H9 (cell line): Measurements from ENCODE around the gene RNF217. TPM values are rescaled to one million over a fixed set of nuclear protein-coding genes. Genes with fewer than 3 reads are reported as not detected.

Experiments
- DNase-seq: peaks from one replicate; pipeline ENCODE4 v3.0.0-alpha.2; 2017
- H2AFZ ChIP-seq: one replicate; pipeline ENCODE4 v1.6.1; 2013; ENCODE audit warnings: mild to moderate bottlenecking, low read length, control low read depth, moderate library complexity
- H2AK5ac ChIP-seq: 2 replicates; pipeline ENCODE4 v1.6.1; 2013; ENCODE audit warnings: low read length, control low read depth, mixed read lengths; ENCODE audit not compliant: insufficient read length
- H2BK120ac ChIP-seq: one replicate; pipeline ENCODE4 v1.6.1; 2013; ENCODE audit warnings: low read depth, mild to moderate bottlenecking, low read length, control low read depth, inconsistent platforms; ENCODE audit not compliant: poor library complexity, severe bottlenecking
- H2BK12ac ChIP-seq: 2 replicates; pipeline ENCODE4 v1.6.1; 2013; ENCODE audit warnings: low read length, control low read depth, mixed read lengths, low read depth; ENCODE audit not compliant: insufficient read length
- H2BK15ac ChIP-seq: 2 replicates; pipeline ENCODE4 v1.6.1; 2013; ENCODE audit warnings: low read depth, low read length, control low read depth
- H2BK20ac ChIP-seq: one replicate; pipeline ENCODE4 v1.6.1; 2013; ENCODE audit warnings: low read depth, mild to moderate bottlenecking, low read length, control low read depth, inconsistent platforms; ENCODE audit not compliant: poor library complexity, severe bottlenecking
- H2BK5ac ChIP-seq: 2 replicates; pipeline ENCODE4 v1.6.1; 2013; ENCODE audit warnings: low read length, control low read depth, mixed read lengths; ENCODE audit not compliant: insufficient read length
- H3K14ac ChIP-seq: 2 replicates; pipeline ENCODE4 v1.6.1; 2013; ENCODE audit warnings: low read length, control low read depth; ENCODE audit not compliant: insufficient read depth
- H3K18ac ChIP-seq: 2 replicates; pipeline ENCODE4 v1.6.1; 2013; ENCODE audit warnings: low read depth, mild to moderate bottlenecking, mixed read lengths, low read length, control low read depth; ENCODE audit not compliant: insufficient read length
- H3K23ac ChIP-seq: 2 replicates; pipeline ENCODE4 v1.6.1; 2013; ENCODE audit warnings: low read length, control low read depth, mixed read lengths, low read depth; ENCODE audit not compliant: insufficient read length
- H3K23me2 ChIP-seq: 2 replicates; pipeline ENCODE4 v1.6.1; 2013; ENCODE audit warnings: low read depth, mild to moderate bottlenecking, mixed read lengths, low read length, control low read depth; ENCODE audit not compliant: insufficient read length, poor library complexity, severe bottlenecking
- H3K27ac ChIP-seq: 2 replicates; pipeline ENCODE4 v1.5.1; 2013; ENCODE audit warnings: low read length, control low read depth, mixed read lengths, low read depth; ENCODE audit not compliant: insufficient read length
- H3K27me3 ChIP-seq: 2 replicates; pipeline ENCODE4 v1.6.1; 2013; ENCODE audit warnings: low read length, control low read depth, inconsistent platforms; ENCODE audit not compliant: insufficient read depth
- H3K4ac ChIP-seq: 2 replicates; pipeline ENCODE4 v1.6.1; 2013; ENCODE audit warnings: low read depth, mild to moderate bottlenecking, control low read depth, inconsistent platforms, low read length, moderate library complexity
- H3K4me1 ChIP-seq: 2 replicates; pipeline ENCODE4 v1.6.1; 2013; ENCODE audit warnings: low read length, control low read depth, inconsistent platforms; ENCODE audit not compliant: insufficient read depth
- H3K4me2 ChIP-seq: 2 replicates; pipeline ENCODE4 v1.6.1; 2013; ENCODE audit warnings: low read length, control low read depth, mixed read lengths; ENCODE audit not compliant: insufficient read length, insufficient read depth
- H3K56ac ChIP-seq: 2 replicates; pipeline ENCODE4 v1.6.1; 2013; ENCODE audit warnings: low read depth, mild to moderate bottlenecking, mixed read lengths, low read length, control low read depth; ENCODE audit not compliant: insufficient read length
- H3K79me1 ChIP-seq: 2 replicates; pipeline ENCODE4 v1.6.1; 2013; ENCODE audit warnings: low read depth, mild to moderate bottlenecking, moderate library complexity, low read length, control low read depth, inconsistent platforms; ENCODE audit not compliant: insufficient read depth, poor library complexity, severe bottlenecking
- H3K79me2 ChIP-seq: 2 replicates; pipeline ENCODE4 v1.6.1; 2013; ENCODE audit warnings: low read length, control low read depth, inconsistent platforms; ENCODE audit not compliant: insufficient read depth
- H3K9ac ChIP-seq: 2 replicates; pipeline ENCODE4 v1.6.1; 2013; ENCODE audit warnings: low read length, control low read depth, mixed read lengths; ENCODE audit not compliant: insufficient read length; ENCODE audit errors: extremely low read depth
- H3K9me3 ChIP-seq: one replicate; pipeline ENCODE4 v1.6.1; 2013; ENCODE audit warnings: low read depth, low read length, inconsistent platforms; ENCODE audit not compliant: control insufficient read depth
- H3T11ph ChIP-seq: one replicate; pipeline ENCODE4 v1.6.1; 2013; ENCODE audit warnings: mild to moderate bottlenecking, low read length, control low read depth, inconsistent platforms
- H4K20me1 ChIP-seq: one replicate; pipeline ENCODE4 v1.6.1; 2013; ENCODE audit not compliant: control insufficient read depth, insufficient read length, insufficient read depth
- H4K5ac ChIP-seq: 2 replicates; pipeline ENCODE4 v1.6.1; 2013; ENCODE audit warnings: low read depth, mild to moderate bottlenecking, mixed read lengths, low read length, control low read depth; ENCODE audit not compliant: insufficient read length
- H4K8ac ChIP-seq: replicated peaks from 2 replicates; pipeline ENCODE4 v1.6.1; 2013; ENCODE audit warnings: low read length, control low read depth, mixed read lengths, low read depth; ENCODE audit not compliant: insufficient read length
- H4K91ac ChIP-seq: 2 replicates; pipeline ENCODE4 v1.6.1; 2013; ENCODE audit warnings: low read depth, mild to moderate bottlenecking, moderate library complexity, mixed read lengths, low read length, control low read depth; ENCODE audit not compliant: insufficient read length
- H3K27ac Mint-ChIP-seq, 3 experiments: 2 replicates in 2 of 3; 3 replicates in 1 of 3; pipeline ENCODE4 v1.8.0; 2020 to 2021; ENCODE audit warnings: mixed read lengths in 3 of 3, mild to moderate bottlenecking in 1 of 3, moderate library complexity in 1 of 3
- H3K27me3 Mint-ChIP-seq: 2 replicates; pipeline ENCODE4 v1.8.0; 2021; ENCODE audit warnings: low read depth, mild to moderate bottlenecking, moderate library complexity, mixed read lengths
- H3K36me3 Mint-ChIP-seq, 3 experiments: 2 replicates in 2 of 3; 3 replicates in 1 of 3; pipeline ENCODE4 v1.8.0; 2020 to 2021; ENCODE audit warnings: low read depth in 3 of 3, mixed read lengths in 3 of 3; ENCODE audit not compliant: insufficient read depth in 1 of 3
- H3K4me1 Mint-ChIP-seq, 2 experiments: 2 replicates each; pipeline ENCODE4 v1.8.0; 2020; ENCODE audit warnings: mixed read lengths in 2 of 2
- H3K4me3 Mint-ChIP-seq, 2 experiments: 2 replicates in 1 of 2; 3 replicates in 1 of 2; pipeline ENCODE4 v1.8.0; 2020 to 2021; ENCODE audit warnings: mild to moderate bottlenecking in 2 of 2, mixed read lengths in 2 of 2, moderate library complexity in 1 of 2
- H3K9me3 Mint-ChIP-seq, 2 experiments: 2 replicates in 1 of 2; 3 replicates in 1 of 2; pipeline ENCODE4 v1.8.0; 2020; ENCODE audit warnings: mild to moderate bottlenecking in 2 of 2, mixed read lengths in 2 of 2, moderate library complexity in 1 of 2
- WGBS: extraction: QIAGEN DNeasy Blood & Tissue Kit; methylation state at CpG from one replicate; pipeline ENCODE4 v1.1.7; 2013; ENCODE audit warnings: missing lambda C conversion rate, low lambda C conversion rate, mixed read lengths; ENCODE audit not compliant: insufficient read length; ENCODE audit errors: extremely low coverage; 5-methylcytosine and 5-hydroxymethylcytosine counted together
- total RNA-seq: library from RNA; stranded (reverse); gene quantifications from 2 replicates; pipeline ENCODE4 v1.2.1, GENCODE V29; 2021
- TF ChIP-seq, protein P1 (sequence below): fragments of 200-600 bp; sonication (generic); conservative IDR thresholded peaks from 3 replicates; pipeline ENCODE4 v1.8.0; 2021; ENCODE audit warnings: antibody characterized with exemption, mild to moderate bottlenecking

RNF217 gene
- total RNA-seq, 1 experiment from 2014 or later = 9.6 TPM

DNA sequence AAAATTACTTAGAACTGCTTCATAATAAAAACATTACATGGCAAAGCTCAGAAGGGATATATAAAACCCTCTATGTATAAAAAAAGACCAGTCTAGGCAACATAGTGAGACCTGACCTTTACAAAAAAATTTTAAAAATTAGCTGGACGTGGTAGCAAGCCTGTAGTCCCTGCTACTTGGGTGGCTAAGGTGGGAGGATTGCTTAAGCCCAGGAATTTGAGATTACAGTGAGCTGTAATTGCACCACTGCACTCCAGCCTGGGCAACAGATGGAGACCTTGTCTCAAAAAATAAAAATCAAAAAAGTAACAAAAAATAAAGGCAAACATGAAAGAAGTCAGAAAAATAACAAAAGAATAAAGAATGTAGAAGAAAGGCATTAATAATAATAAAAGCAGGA is 169.8 kb downstream of the RNF217 start:
- Mint-ChIP-seq H3K4me1 (no peaks in the 10 kb centered on the region), H3K27me3 (peaks cover 1% of the 10 kb centered on the region; the same call in 1 of the 2 replicates), H3K27ac (no peak overlapping the region), H3K36me3 (no peaks in the 10 kb centered on the region), H3K4me3 (no peak overlapping the region), H3K9me3 (no peaks in the 10 kb centered on the region)
- Histone ChIP-seq H2AFZ (no peak overlapping the region), H2BK15ac (no peak overlapping the region), H3K27me3 (no peaks in the 10 kb centered on the region), H3K79me2 (no peaks in the 10 kb centered on the region), H2BK5ac (no peak overlapping the region), H3K4me1 (no peaks in the 10 kb centered on the region), H2BK120ac (no peak overlapping the region), H3K9me3 (no peaks in the 10 kb centered on the region), H4K91ac (no peak overlapping the region), H3K56ac (no peak overlapping the region), H3K4ac (no peak overlapping the region), H4K5ac (no peak overlapping the region), H3K18ac (no peak overlapping the region), H4K20me1 (no peaks in the 10 kb centered on the region), H3K14ac (no peak overlapping the region), H3K23me2 (no peaks in the 10 kb centered on the region), H3K4me2 (no peak overlapping the region), H3K9ac (no peak overlapping the region), H2BK20ac (no peak overlapping the region), H3T11ph (no peak overlapping the region), H3K27ac (no peak overlapping the region), H4K8ac (no peak overlapping the region), H2BK12ac (no peak overlapping the region), H2AK5ac (no peak overlapping the region), H3K23ac (no peak overlapping the region), H3K79me1 (no peaks in the 10 kb centered on the region)
- TF ChIP-seq, protein P1, sequence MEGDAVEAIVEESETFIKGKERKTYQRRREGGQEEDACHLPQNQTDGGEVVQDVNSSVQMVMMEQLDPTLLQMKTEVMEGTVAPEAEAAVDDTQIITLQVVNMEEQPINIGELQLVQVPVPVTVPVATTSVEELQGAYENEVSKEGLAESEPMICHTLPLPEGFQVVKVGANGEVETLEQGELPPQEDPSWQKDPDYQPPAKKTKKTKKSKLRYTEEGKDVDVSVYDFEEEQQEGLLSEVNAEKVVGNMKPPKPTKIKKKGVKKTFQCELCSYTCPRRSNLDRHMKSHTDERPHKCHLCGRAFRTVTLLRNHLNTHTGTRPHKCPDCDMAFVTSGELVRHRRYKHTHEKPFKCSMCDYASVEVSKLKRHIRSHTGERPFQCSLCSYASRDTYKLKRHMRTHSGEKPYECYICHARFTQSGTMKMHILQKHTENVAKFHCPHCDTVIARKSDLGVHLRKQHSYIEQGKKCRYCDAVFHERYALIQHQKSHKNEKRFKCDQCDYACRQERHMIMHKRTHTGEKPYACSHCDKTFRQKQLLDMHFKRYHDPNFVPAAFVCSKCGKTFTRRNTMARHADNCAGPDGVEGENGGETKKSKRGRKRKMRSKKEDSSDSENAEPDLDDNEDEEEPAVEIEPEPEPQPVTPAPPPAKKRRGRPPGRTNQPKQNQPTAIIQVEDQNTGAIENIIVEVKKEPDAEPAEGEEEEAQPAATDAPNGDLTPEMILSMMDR = no peak
- DNase-seq = no peak
- WGBS = no CpG with 5 or more reads among the region's 1 CpG
